ENCODE data around the gene CHEK2. TPM values are rescaled to one million over a fixed set of nuclear protein-coding genes. Genes with fewer than 3 reads are reported as not detected.

Gene CHEK2
- total RNA-seq = 10 to 100 TPM; 14.5 to 28.0 TPM

GRCh38 chr22:28741785-28742561, at the start of gene CHEK2, which contains the start of gene HSCB:
Gene CHEK2 (minus strand): TSS chr22:28741820. CDS start chr22:28734721, 7,099 bp downstream.
Gene HSCB (plus strand): TSS chr22:28742039. CDS start chr22:28742096, 57 bp downstream.

DNA sequence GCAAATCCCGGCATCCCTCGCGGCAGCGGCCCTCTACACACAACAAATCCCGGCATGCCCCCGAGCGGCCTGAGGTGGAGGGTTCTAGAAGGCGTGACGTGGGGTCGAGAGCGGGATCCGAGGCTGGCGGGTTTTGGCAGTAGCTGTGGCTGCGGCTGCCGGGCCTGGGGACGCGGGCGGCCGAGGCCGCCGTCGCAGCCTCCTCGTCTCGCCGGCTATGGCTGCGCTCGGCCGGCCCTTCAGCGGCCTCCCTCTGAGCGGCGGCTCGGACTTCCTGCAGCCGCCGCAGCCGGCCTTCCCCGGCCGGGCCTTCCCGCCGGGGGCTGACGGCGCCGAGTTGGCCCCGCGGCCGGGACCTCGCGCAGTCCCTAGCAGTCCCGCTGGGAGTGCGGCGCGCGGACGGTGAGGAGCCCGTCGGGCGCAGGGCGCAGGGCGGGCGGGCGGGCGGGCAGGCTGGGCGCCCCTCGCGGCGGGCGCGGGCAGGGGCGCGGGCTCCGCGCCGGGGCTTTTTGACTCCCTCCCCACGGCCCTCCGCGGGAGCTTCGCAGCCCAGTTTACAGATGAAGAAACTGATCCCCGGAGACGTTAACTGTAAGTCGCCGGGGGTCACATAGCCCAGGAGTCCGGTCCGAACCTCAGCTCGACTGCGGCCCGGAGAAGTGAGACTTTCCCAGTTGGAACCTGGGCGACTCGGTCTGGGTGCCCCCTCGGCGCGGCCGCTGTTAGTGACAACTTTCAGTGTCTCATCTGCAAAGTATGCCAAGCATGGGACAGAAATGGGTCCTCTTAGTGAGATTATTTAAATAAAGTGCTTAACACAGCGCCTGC, 31.2 kb upstream of the CHEK2 start, which contains the start of gene CCDC117:
TSS of gene CCDC117 (plus strand) at position 63 of the 828 bp plus-strand sequence. CDS start at position 218, 155 bp downstream.

DNA sequence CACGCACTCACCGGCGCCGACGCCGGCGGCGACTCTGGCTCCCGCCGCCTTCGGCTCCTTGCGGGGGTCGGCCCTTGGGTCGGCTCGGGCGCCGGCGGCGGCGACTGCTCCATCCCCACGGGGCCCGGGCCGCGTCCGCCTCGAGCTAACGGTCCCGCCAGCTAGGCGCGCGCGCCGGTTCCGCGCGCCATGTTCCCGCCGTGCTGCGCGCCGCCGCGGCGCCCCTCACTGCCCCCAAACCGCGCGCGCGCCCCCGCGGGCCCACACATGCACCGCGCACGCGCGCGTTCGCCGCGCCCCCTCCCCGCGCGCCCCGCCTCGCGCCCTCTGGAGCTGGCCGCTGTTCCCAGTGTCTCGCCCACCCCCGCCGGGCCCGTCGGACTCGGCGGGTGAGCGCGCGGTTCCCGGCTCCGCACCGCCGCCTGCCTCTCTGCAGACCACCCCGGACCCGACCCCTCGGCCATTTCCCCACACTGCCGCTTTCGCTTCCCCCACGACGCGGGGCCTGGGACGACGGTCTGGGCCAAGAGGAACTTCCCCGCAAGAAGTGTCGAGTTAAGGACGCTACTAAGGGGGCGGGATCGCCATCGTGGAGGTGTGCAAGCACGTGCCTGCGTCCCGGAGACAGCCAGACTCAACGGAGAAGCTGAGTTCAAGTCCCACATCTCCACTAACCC, 61.9 kb downstream of the CHEK2 start, which contains the start of gene TTC28:
TSS of gene TTC28 (minus strand) at position 230 of the 677 bp plus-strand sequence. CDS start at position 113, 117 bp downstream.

Small RNA genes lying within 50 kb of the gene (small RNA-seq; reads per million reads assigned to genes)
- gene RN7SL162P = 0 reads per million in 2 donors

Other genes with a start within 250 kb of the CHEK2 start
- 10 to 100 TPM in 1 of 2 donors, 1 to 10 TPM in 1; 5.0 to 11.4 TPM for gene TTC28, start 62.0 kb downstream of the CHEK2 start, total RNA-seq
- gene HSCB, start 219 bp upstream of the CHEK2 start, total RNA-seq = 10 to 100 TPM in 1 of 2 donors, 1 to 10 TPM in 1; 8.9 to 13.3 TPM
- gene CCDC117, start 30.9 kb upstream of the CHEK2 start, total RNA-seq = 10 to 100 TPM; 18.6 to 21.6 TPM
- gene XBP1, start 58.7 kb upstream of the CHEK2 start, total RNA-seq = 10 to 100 TPM; 37.5 to 60.6 TPM
- 1 to 10 TPM; 3.8 to 4.3 TPM for gene ZNRF3, start 141.8 kb upstream of the CHEK2 start, total RNA-seq

Data from melanocyte of skin (primary cell).